ENCODE results near the gene ZFPM1.
"Not testable (repeated sequence)": the region's sequence is repeated elsewhere in the genome, so short reads cannot be mapped to it uniquely, and the experiment has no call there.

The ZFPM1 gene

DNA sequence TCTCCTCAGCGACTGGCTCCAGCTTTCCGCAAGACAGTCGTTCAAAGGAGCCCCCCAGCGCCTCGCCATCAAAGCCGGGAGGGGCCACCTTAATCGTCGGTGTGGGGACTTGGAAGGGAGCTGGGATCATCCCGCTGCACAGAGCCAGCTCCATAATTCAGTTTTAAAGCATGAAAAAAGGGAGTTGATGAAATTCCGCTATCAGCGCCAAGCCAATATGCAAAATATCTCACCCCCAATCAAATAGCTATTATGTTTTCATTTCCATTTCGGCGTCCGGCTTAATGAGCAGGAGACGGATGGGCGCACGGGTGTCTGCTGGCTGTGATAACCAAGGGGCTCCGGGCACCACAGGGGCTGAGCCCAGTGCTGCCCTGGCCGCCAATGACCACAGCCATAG lies 27.7 kb downstream of the ZFPM1 start:
- TF ChIP-seq, protein P1, sequence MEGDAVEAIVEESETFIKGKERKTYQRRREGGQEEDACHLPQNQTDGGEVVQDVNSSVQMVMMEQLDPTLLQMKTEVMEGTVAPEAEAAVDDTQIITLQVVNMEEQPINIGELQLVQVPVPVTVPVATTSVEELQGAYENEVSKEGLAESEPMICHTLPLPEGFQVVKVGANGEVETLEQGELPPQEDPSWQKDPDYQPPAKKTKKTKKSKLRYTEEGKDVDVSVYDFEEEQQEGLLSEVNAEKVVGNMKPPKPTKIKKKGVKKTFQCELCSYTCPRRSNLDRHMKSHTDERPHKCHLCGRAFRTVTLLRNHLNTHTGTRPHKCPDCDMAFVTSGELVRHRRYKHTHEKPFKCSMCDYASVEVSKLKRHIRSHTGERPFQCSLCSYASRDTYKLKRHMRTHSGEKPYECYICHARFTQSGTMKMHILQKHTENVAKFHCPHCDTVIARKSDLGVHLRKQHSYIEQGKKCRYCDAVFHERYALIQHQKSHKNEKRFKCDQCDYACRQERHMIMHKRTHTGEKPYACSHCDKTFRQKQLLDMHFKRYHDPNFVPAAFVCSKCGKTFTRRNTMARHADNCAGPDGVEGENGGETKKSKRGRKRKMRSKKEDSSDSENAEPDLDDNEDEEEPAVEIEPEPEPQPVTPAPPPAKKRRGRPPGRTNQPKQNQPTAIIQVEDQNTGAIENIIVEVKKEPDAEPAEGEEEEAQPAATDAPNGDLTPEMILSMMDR (IDR thresholded peaks at IDR 0.05; ENCODE audit: low read depth, low read length) = no peak
- H3K4me3 ChIP-seq (ENCODE audit: low read depth, low read length) = no peak overlapping the region

DNA sequence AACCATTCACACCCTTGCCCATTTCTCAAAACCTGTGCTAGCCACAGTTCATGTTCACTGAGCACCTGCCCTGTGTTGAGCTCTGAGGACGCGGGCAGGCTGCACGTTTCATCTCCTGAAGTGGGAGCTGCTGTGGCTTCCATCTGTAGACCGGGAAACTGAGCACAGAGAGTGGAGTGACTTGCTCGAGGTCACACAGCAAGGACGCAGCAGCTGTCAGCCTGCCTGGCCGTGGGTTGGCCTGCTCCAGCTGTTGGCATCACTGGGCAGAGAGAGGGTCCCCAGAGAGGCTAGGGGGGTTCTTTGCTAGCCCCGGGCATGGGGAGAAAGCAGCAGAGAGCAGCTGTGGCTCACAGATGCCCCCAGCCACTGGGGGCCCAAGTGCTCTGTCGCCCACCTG lies 28.8 kb downstream of the ZFPM1 start:
- TF ChIP-seq, protein P1 (IDR thresholded peaks at IDR 0.05; ENCODE audit: low read depth, low read length) = no peak
- no peak overlapping the region for H3K4me3 ChIP-seq (ENCODE audit: low read depth, low read length)

DNA sequence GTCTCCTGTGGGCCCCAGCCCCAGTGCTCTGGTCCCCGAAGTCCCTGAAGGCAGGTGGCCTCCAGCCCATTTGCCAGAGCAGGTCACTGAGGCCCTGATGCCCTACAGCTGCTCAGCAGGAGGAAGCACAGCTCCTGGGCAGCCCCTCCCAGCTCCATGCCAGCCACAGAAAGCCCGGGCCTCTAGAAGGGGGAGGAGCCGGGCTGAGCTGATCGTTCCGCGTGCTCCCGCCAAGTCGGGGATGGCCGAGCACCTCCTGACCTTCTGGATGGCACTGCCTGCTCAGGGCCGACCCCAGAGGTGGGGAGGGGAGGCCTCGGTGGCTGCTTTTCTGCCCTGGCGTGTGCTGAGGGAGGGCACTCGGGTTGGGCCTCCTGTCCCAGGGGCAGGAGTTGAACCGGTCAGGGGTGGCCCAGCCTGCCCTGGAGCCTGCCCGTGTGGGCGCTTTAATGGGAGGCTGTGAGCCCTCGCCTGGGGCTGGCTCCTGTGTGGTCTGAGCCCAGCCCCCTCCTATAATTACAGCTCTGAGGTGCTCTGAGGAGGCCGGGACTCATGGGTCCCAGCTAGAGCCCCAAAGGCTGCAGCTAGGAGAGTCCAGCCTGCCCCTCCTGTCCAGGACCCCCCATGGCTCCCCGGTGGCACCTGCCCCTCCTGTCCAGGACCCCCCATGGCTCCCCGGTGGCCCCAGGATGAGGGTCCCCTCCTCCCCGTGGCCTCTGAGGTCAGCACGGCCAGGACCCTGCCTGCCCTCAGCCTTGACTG lies 29.7 kb downstream of the ZFPM1 start:
- H3K4me3 ChIP-seq (ENCODE audit: low read depth, low read length) = no peak overlapping the region
- TF ChIP-seq, protein P1 (IDR thresholded peaks at IDR 0.05; ENCODE audit: low read depth, low read length) = no peak

DNA sequence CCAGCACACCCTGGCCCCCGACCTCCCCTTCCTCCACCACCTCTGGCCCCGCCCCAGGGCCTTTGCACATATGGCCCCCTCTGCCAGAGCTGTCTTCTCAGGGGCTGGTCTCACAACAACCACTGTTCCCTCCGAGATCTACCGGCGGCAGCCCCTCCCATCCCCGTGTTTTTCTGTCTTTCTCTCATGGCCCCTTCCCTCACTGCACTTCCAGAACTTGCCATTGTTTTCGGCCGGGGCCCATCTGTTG lies 30.2 kb downstream of the ZFPM1 start:
- TF ChIP-seq, protein P1 (IDR thresholded peaks at IDR 0.05; ENCODE audit: low read depth, low read length) = no peak
- no peak overlapping the region for H3K4me3 ChIP-seq (ENCODE audit: low read depth, low read length)

DNA sequence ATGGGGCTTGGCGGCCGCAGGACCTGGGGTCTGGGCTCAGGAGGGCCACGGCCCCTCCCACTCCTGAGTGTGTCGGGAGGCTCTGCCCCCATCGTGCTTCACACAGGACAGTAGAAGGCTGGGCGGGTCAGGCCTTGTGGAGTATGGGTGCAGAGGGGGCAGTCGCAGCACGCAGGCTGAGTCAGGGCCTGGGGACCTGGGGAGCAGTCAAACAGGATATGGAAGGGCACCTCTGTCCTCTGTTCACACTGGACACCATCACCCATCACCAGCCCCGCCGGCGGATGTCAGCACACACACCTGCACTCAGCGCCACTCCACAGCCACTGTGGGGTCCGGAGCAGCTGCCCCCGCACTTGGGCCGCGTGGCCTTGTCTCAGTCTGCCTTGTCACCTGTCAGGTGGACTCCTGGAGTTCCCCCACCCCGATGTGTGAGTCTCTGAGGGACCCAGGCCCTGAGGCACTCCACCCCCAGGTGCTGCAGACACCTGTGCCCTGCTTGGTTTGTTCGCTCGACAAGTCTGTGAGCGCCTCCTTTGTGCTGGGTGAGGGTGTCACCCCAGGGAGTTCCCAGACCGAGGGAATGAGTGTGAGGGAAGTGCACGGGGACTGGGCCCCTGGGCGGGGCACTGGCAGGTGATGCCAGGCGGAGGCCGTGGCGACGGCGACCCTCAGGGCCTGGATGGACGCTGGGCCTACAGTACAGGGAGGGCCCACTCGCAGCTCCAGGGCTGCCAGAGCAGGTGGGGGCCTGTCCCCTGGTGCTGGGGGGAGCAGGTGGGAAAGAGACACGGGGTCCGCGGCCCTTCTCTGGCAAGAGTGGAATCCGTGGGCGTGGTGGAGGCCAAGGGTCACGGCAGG lies 31.7 kb downstream of the ZFPM1 start:
- no peak overlapping the region for H3K4me3 ChIP-seq (ENCODE audit: low read depth, low read length)
- TF ChIP-seq, protein P1 (IDR thresholded peaks at IDR 0.05; ENCODE audit: low read depth, low read length) = no peak

DNA sequence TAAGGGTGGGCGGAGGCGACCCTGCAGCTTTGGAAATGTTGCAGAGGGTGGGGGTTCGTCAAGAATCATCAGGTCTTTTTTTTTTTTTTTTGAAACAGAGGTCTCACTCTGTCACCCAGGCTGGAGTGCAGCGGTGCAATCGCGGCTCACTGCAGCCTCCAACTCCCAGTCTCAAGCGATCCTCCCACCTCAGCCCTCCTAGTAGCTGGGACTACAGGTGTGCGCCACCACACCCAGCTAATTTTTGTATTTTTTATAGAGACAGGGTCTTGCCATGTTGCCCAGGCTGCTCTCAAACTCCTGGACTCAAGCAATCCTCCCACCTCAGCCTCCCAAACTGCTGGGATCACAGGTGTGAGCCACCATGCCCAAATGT lies 32.3 kb downstream of the ZFPM1 start:
- H3K4me3 ChIP-seq (ENCODE audit: low read depth, low read length) = not testable (repeated sequence)

DNA sequence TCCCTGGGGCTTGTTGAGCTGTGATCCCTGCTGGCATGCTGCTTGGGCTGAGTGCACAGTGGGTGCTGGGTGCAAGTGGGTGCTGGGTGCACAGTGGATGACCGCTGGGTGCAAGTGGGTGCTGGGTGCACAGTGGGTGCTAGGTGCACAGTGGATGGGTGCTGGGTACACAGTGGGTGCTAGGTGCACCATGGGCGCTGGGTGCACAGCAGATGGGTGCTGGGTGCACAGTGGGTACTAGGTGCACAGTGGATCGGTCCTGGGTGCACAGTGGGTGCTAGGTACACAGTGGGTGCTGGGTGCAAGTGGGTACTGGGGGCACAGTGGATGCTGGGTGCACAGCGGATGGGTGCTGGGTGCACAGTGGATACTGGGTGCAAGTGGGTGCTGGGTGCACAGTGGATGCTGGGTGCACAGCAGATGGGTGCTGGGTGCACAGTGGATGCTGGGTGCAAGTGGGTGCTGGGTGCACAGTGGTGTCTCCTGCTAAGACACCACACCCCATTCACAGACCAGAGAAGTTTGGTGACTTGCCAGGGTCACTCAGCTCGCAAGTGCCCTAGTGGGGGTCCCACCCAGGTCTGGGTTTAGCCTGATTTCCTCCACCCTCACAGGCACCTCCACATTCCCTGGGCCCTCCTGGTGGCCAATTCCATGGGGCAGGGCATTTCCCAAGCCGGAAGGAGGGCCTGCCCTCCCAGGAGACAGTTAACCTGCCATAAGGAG lies 33.5 kb downstream of the ZFPM1 start:
- TF ChIP-seq, protein P1 (IDR thresholded peaks at IDR 0.05; ENCODE audit: low read depth, low read length) = no peak
- H3K4me3 ChIP-seq (ENCODE audit: low read depth, low read length) = no peak overlapping the region
